HG02763 (cell line): Measurements from ENCODE around the gene BPIFB6.
"Not testable (repeated sequence)": the region's sequence is repeated elsewhere in the genome, so short reads cannot be mapped to it uniquely, and the experiment has no call there.

Experiments
- ATAC-seq: cut with Tn5 transposase; IDR thresholded peaks from one replicate; pipeline ENCODE4 v1.9.1; 2021; ENCODE audit warnings: mild to moderate bottlenecking, moderate library complexity; ENCODE audit not compliant: unreplicated experiment

Gene BPIFB6

DNA sequence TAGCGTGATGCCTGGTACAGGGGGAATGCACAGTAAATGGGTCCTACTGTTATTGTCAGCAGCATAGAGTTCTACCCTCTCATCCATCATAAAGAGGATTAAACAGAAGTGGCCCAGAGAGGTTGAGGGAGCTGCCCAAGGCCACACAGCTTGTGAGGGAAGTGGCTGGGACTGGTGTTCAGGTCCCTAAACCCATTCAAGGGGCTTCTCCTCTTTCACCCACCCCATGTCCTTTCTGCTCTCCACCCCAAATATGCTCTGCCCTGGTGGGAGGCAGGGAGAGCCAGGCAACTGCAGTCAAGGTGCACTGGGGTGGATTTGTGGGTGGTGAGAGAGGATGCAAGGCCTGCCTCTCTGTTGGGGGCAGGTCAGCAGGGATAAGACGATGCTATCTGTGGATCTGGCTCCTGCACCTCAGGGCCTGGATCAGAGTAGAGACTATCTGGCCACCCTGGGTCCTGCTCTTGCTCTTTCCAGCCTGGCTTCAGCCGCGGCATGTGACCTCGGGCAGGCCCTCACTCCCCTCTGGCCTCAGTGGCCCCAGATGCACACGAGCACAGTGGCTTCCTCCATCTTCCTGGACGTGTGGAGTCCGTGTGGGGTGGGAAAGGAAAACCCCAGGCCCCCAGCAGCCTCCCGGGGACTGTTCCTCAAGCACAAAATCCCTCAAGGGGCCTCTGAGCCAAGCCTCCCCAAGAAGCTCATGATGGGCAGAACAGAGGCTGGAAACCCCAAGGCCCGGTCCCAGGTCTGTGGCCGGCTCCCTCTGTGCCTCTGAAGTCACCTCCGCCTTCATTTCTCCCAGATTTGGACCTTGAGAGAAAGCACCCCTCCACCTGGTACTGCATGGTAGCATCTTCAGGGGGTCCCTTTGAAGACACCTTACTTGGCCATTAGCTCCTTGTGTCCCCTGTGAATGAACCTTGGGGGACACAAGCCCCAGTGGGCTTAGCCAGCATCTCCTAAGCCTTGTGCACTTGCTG lies 3.4 kb upstream of the BPIFB6 start:
- ATAC-seq = no peak

DNA sequence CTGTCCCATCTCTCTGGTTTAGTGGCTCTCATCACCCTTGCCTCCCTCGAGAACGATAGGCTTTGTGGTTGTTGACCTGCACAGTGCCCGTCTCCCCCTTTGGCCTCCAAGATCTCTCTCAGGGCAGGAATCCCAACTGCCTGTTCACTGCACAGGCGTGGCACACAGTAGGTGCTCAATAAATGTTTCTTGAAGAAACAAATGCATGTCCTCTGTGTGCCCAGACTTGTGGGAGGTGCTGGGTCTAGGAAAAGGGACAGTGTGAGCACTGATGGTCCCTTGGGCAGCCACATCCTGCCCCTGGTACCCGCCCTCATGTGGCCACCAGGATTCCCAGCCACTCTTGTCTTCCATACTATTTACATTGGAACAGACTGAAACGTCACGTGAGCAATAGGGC lies 2.6 kb upstream of the BPIFB6 start:
- no peak for ATAC-seq

DNA sequence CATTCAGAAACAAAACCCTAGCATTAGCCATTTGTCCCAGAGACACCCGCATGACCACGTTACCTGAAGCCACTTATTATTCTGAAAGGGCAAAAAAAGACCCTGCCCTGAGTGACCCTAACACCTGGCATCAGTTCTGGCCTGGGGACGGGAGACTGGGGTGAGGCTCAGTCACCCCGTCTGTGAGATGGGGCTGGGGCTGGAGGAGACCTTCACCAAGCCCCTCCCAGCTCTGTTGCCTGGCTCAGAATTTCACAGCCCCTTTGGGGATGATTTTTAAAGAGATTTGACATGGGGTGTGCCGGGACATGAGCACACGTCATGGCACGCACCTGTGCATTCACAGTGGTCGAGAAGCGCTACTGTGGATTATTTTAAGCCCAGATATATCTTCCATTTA lies 1.4 kb upstream of the BPIFB6 start:
- no peak for ATAC-seq

DNA sequence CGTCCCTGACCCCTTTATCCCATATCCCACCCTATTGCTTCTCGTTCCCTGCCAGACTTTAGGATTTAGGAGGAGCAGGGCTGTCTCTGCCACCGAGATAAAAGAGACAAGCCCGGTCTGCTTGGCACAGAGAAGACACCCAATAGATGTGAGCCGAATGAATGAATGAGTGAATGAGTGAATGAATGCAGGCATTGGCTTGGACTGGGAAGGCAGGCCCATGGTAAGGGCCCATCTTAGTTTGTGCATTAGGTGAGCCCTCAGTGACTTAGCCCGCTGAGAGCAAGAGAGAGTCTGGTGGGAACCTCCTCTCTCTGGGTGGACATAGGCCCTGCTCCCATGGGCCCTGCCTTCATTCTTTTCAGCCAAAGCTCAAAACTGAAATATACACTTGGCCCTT lies 879 bp upstream of the BPIFB6 start:
- no peak for ATAC-seq

DNA sequence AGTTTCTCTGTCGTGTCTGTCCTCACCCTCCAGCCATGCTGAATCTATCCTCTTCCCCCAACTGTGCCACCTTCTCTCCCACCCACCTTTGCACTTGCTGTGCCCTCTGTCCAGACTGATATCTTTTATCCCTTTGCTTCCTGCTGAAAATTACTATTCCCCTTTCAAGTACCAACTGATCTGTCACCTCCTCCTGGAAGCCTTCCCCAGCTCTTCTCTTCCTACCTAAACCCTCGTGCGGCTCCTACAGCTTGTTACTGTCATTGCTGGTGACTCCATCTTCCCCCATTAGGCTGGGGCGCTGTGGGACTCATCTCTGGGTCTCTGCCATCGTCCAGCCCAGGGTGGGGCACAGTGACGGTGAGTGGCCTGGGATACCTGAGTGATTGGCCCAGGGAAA lies 1.1 kb downstream of the BPIFB6 start:
- ATAC-seq = no peak

DNA sequence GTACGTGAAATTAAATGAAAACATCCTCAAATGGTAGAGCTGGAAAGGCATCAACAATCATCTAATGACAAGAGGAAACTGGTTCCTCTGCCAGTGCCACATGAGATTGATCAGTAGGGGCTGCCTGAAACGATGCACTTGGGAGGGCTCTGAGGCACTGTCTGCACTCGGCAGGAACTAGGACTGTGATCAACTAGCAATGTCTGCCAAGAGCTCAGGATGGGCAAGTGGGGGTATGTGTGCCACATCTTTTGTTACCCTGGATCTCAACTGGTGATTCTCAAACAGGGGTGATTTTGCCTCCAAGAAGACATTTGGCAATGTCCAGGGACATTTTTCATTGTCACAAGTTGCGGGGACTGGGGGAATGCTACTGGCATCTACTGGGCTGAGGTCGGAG lies 1.9 kb downstream of the BPIFB6 start:
- ATAC-seq = no peak

DNA sequence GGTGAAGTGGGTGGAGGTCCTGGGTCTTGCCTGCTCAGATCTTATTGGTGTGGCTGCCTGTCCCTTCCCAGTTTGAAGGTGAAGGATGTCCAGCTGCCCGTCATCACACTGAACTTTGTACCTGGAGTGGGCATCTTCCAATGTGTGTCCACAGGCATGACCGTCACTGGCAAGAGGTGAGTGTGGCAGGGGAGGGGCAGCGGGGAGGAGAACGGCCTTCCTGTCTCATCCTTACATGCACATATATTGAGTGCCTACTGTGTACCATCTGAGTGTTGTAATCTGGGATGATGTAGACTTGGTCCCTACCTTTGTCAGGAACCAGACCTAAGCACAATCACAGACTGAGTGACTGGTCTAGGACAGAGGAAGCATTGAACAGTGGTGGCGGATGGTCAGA lies 2.7 kb downstream of the BPIFB6 start:
- no peak for ATAC-seq

DNA sequence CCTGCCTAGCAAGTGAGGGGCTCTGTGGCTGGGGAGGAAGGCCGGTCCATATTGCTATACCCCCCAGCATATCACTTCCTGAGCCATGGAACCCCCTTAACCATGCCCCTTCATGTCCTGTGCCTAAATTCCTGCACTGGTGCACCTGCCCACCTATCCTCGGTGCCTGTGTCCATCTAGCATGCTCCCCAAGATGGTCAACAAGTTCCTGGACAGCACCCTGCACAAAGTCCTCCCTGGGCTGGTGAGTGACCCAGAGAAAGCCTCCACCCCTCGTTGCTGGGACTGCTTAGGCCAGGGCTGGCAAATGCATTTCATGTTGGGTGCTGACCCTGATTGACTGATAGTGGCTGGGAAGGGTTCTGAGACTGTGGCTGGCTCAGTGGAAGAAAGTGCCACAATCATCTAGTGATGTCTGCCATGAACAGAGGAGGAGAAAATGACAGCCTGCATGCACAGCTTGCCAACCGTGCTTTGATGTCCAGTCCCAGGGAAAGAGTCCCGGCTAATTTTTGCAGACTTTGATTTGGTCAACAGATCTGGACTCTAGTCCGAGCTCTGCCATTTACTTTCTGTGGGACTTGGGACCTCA lies 3.5 kb downstream of the BPIFB6 start:
- ATAC-seq = no peak

DNA sequence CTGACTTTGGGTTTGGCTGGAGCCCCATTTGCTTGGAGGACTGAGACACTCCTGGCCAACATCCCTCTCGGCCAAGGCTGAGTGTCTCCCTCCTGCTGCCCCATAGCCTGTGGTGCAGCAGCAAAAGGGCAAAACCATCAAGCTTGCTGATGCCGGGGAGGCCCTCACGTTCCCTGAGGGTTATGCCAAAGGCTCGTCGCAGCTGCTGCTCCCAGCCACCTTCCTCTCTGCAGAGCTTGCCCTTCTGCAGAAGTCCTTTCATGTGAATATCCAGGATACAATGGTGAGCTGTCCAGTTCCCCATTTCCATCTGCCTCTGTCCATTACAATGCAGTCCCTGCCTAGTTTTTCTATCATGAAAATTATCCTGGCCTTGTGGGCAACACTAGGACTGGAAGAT lies 6.0 kb downstream of the BPIFB6 start:
- ATAC-seq = no peak

DNA sequence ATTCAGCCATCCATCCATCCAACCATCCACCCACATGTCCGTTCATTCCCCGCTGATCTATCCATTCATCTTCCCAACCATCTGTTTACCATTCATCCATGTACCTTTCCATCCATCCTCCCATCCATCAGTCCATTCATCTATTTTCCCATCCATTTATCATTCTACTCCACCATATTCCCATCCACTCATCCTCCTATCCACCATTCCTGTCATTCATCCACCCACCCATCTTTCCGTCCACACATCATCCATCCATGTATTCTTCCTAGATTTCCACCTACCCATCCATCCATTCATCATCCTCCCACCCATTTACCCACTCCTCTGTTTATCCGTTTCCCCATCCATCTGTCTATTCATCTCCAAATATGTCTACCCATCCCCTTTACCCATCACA lies 6.8 kb downstream of the BPIFB6 start:
- ATAC-seq = no peak

DNA sequence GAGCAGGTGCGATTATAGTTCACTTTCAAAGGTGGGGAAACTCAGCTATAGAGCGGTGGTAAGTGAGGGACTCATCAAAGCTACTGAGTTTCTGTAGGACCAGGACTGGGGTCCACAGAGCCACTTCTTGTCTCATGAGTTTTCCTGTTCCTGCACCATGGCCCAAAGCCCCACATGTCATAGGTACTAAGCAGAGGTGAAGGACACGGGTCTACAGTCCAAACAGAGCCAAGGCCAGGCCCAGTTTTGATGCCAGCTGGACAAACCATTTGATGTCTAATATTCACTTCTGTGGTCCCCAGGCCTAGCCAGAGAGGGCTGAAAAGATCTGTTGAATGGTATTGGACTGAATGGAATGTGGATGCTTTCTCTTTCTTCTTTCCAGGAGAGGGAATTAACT lies 11.0 kb downstream of the BPIFB6 start:
- no peak for ATAC-seq

DNA sequence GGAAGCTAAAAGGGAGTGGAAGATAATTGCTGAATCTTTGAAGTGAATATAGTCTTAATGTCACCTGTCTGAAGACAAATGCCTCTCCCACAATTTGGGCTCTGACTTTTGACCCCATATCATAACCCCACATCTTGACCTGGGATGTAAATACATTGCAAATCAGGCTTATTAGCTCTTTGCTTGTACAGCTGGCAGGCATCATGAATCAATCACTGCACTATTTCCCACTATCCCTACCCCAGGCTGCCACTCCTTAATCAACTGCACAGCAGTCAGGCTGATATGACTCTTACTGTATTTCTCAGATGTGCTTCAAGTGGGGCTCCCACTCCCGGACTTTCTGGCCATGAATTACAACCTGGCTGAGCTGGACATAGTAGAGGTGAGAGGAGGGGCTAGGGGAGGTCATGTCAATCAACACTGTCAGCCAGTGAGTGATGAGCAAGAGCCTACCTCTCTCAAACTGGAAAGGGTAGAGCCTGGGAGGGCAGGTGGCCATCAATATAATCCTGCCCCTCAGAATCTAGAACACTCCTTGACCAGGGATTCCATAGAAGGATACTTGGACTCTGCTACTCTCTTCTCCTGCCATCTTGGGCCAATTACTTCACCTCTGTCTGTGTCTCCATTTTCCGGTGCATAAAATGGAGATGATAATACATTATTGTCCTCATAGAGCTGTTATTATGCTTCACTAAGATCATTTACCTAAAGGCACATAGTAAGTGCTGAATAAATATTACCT lies 11.7 kb downstream of the BPIFB6 start:
- ATAC-seq = no peak

DNA sequence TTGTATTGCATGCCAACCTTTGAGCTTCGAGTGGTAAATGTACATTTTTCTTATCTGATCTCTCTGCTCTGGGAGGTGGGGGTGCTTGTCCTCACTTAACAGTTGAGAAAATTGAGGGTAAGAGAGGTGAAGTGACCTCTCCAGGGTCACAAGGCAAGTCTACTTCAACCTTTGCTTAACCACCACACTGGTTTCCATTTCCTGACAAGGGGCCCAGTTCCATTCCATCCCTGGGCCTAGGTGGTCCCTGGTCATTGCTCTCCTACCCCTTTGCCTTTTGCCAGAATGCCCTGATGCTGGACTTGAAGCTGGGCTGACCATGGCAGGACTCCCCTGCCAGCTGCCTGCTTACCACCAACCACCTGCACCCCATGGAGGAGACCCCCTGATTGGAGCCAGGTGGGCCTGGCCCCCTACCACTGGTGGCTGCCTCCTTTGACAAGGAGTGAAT lies 12.3 kb downstream of the BPIFB6 start:
- ATAC-seq = no peak

DNA sequence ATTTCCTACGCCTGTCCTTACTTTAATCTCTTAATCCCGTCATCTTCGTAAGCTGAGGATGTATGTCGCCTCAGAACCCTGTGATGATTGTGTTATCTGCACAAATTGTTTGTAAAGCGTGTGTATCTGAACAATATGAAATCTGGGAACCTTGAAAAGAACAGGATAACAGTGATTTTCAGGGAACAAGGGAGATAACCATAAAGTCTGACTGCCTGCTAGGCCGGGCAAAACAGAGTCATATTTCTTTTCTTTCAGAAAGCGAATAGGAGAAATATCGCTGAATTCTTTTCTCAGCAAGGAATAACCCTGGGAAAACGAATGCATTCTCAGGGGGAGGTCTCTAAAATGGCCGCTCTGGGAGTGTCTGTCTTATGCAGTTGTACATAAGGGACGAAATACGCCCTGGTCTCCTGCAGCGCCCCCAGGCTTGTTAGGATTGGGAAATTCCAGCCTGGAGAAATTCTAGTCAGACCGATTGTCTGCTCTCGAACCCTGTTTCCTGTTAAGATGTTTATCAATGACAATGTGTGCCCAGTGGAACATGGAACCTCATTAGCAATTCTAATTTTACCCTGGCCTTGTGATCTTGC lies 13.8 kb downstream of the BPIFB6 start:
- ATAC-seq = not testable (repeated sequence)

DNA sequence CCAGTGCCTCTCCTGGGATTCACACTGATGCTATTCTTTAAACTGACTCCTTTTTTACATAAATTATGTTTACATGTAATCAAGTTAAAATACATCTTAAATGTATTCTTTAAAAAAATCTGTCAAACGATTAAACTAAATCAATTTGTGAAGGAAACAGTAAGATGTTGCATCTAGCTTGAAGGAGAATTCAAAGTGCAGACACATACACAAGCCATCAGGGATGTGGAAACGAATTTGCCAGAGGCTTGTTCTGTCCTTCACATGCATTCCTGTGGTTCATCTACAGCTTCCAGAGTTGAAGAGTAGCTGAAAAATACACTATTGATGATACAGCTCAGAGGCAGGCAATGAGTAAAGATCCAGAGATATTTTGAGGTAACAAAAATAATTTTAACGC lies 15.0 kb downstream of the BPIFB6 start:
- ATAC-seq = no peak

DNA sequence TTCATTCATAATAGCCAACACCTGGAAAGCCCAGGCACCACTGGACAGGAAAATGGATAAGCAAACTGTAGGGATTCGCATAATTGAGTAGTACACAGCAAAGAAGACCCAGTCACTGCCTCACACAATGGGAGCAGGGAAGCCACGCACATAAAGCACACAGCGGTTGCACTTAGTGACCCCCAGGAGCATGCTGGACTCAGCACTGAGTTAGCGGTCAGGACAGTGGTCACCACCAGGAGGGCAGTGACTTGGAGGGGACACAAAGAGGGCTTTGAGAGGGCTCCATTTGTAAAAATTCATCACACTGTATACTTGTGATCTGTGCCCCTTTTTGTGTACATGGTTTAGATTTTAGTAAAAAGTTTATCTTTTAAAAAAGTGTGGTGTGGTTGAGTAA lies 19.9 kb downstream of the BPIFB6 start:
- no peak for ATAC-seq

DNA sequence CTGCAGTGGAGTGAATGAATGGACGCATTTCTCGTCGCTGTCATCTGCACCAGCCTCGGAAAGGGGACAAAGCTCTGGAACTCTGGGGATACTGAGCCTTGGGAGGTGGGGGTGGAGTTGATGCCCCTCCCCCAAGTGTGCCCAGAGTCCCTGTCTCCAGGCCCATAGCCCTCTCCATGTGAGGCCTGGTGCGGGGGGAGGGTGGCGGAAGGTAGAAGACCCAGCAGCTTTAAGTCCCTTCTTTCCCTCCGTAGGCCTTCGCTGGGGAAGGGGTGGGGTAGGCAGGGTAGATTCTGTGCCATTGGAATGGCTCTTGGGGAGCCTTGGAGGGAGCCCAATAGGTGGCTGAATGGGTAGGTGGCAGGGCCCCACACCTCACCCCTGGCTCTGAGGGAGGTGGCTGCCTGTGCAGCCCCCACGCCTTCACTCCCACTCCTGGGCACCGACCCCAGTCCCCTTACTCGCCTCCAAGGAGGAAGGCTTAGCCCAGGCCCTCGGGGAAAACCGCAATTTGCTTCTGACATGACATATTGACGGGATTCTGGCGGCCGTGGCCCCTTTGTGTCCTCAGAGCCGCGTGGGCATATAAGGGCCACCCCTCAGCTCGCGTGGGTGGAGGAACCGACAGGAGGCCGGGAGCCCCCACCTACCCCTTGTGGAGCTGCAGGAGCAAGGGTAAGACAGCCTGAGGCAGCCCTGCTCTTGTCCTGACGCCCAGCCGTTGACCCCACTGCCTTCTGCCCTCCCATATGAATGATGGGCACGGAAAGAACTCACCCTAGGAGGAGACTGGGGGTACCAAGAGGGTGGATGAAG lies 22.1 kb downstream of the BPIFB6 start, which contains the start of gene BPIFB3:
Gene BPIFB3 (plus strand): TSS at position 613 of the 816 bp plus-strand sequence. CDS start 1,533 bp downstream, outside the sequence.
- ATAC-seq = no peak

DNA sequence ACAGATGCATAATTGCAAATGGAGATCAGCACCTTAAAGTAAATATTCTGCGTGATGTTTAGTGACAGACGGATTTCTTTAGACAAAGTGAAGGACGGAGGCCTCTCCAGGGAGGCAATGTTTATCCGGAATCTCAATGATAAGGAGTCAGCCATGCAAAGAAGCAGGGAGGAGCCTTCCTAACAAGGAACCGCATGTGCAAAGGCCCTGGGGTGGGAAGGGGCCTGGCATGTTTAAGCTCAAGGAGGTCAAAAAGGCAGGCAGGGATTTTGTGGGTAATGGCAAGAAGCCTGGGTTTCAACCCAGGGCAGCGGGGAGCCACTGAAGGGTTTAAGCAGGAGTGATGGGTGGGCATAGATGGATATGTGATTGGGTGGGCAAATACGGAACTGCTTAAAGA lies 22.9 kb downstream of the BPIFB6 start:
- no peak for ATAC-seq

DNA sequence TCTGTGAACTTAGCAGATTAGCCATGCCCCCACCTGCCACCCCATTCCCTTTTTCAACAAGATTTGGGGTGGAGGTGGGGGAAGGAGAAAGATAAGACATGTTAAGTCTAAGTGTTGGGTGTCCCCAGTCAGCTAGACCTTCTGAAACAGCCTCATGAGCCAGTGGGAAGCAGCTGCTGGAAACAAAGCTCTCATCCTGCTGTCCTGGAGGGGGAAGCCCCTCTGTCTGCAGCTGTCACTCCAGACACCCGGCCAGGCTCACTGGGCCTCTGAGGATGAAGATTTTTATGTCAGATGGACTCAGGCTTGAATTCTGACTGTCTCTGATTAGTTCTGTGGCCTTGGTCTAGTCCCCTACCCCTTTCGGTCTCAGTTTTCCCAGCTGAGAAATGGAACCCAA lies 23.3 kb downstream of the BPIFB6 start:
- no peak for ATAC-seq

DNA sequence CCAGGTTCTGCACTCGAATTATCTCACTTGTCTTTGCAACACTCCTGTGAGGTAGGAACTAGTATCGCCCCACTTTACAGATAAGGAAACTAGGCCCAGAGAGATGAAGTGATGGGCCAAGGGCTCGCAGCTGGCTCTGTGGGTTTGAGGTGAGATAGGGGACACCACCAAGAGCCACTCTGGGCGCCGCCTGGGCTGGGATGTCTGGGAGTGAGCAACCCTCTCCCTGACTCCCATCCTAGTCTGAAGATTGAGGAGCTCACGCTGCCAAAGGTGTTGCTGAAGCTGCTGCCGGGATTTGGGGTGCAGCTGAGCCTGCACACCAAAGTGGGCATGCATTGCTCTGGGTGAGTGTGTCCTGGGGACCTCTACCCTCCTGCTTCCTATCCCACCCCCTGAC lies 27.7 kb downstream of the BPIFB6 start:
- ATAC-seq = no peak
